ENCODE data around the gene PSORS1C1. TPM values are rescaled to one million over a fixed set of nuclear protein-coding genes. Genes with fewer than 3 reads are reported as not detected.
"Not testable (repeated sequence)": the region's sequence is repeated elsewhere in the genome, so short reads cannot be mapped to it uniquely, and the experiment has no call there.

Gene PSORS1C1
- total RNA-seq, 3 donors from 2014 or later, result not detected

- H3K27me3 Mint-ChIP-seq (ENCODE audit: low read depth), result no peaks in the 10 kb centered on the region
- H3K9me3 Mint-ChIP-seq, result no peaks in the 10 kb centered on the region
- no peak overlapping the region for H3K4me3 Mint-ChIP-seq
- DNase-seq (no peak), ATAC-seq (no peak)
- H3K4me1 Mint-ChIP-seq (ENCODE audit: low read depth), result peaks cover 7% of the 10 kb centered on the region
- H3K36me3 Mint-ChIP-seq (ENCODE audit: insufficient read depth), result peaks cover 19% of the 10 kb centered on the region
Measured at GRCh38 chr6:31152781-31153180, 38.2 kb downstream of the PSORS1C1 start.

- no peak for ATAC-seq
- Mint-ChIP-seq H3K9me3 (no peaks in the 10 kb centered on the region), H3K27me3 (ENCODE audit: low read depth) (no peaks in the 10 kb centered on the region), H3K36me3 (ENCODE audit: insufficient read depth) (peaks cover 19% of the 10 kb centered on the region), H3K4me3 (no peak overlapping the region), H3K4me1 (ENCODE audit: low read depth) (peaks cover 17% of the 10 kb centered on the region)
- no peak for DNase-seq
Measured at GRCh38 chr6:31154436-31154835, 39.8 kb downstream of the PSORS1C1 start.

DNA sequence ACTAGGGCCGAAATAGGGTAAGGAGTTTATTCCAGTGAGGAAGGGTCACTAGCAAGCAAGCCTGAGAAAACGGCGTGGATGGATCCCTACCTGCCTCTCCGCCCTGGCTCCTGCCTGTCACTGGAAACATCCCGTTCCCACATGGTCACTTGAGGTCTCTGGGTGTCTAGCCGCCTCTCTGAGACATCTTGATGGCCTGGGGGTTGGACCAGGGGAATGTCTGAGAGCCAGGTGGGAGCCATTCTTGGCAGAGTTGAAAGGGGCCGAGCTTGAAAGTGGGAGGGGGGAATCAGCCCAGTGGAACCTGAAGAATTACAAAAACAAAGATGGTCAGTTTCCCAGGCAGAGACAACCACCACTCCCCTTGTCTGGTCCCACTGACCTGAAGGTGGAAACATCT lies 42.0 kb downstream of the PSORS1C1 start:
- Mint-ChIP-seq H3K36me3 (ENCODE audit: insufficient read depth) (peaks cover 4% of the 10 kb centered on the region), H3K9me3 (no peaks in the 10 kb centered on the region)

DNA sequence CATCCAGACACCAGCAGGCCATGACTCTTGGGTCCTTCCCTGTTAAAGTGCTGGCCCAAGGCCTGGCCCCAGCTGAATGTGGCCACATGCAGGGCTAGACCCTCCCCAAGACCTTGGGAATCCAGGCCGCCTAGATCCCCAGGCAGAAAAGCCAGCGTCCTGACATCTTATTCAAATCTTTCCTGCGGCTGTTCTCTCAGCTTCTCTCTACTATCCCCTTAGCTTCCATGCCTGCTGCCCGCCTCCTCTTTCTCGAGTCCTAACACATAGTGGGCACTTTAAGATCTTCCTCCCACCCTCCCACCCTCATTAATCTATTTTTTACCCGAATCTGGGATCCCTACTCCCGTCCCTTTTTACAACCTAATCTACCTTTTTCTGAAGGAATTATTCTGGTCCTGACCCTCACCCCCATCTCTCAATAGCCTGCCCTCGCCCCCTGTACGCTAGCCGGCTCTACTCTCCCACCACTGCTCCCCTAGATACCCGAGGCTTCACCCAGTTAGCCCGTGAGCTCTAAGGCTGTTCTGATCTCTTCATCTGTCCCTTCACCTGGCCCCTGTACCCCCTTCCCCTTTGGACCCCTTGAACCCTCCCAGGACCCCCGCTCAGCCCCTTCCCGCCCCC lies 43.0 kb downstream of the PSORS1C1 start, which contains the start of gene CCHCR1:
Gene CCHCR1, minus strand, starts transcription at position 290 of the 627 bp plus-strand sequence. Its CDS starts 202 bp downstream, at position 88.
- peaks cover 21% of the 10 kb centered on the region for H3K4me1 Mint-ChIP-seq (ENCODE audit: low read depth)
- peak; percentile 20 to 30 for ATAC-seq
- H3K4me3 Mint-ChIP-seq, result peak within 1 kb of the TSS; percentile 93
- DNase-seq, result no peak
- no peaks in the 10 kb centered on the region for H3K9me3 Mint-ChIP-seq
- no peaks in the 10 kb centered on the region for H3K27me3 Mint-ChIP-seq (ENCODE audit: low read depth)
- H3K36me3 Mint-ChIP-seq (ENCODE audit: insufficient read depth), result peaks cover 4% of the 10 kb centered on the region

More for the DNA sequence above, 42.0 kb downstream of the PSORS1C1 start:
- Mint-ChIP-seq H3K4me1 (ENCODE audit: low read depth) (peaks cover 21% of the 10 kb centered on the region), H3K4me3 (peak overlapping the region; percentile 93), H3K27me3 (ENCODE audit: low read depth) (no peaks in the 10 kb centered on the region)
- ATAC-seq (no peak), DNase-seq (no peak)

DNA sequence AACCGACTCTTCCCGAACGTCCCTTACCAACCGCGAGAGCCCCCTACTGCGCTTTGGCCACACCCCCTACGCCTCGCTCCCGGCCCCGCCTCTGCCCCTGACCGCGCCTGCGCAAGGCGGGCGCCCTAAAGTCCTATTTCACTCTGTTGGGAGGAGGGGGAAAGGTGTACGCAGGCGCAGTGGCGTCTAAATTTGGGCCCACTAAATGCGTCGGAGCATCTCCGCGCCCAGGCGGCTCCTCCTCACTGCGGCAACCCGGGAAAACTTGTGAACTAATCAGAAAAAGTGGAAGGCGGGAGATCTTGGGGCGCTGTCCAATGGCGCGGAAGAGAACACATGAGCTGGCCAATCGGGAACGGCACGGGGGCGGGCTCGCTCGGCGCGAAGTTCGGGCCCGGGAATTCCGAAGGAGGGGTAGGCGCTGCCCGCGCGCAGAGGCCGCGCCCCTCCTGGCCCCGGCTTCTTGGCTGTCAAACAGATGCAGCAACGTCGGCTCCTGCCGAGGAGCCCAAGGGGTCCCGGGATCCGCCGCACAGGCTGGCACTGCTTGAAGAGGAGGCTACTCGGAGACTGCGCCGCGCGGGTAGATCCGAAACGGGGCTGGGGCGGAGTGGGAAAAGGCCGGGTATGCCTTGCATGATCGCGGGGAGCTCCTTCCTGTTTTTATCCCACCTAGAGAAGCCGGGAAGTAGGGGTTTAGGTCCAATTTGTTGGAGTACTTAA lies 43.7 kb downstream of the PSORS1C1 start, which contains the start of gene TCF19:
Gene TCF19, plus strand, starts transcription at position 450 of the 723 bp plus-strand sequence. CDS start 881 bp downstream, outside the sequence.
- Mint-ChIP-seq H3K36me3 (ENCODE audit: insufficient read depth) (peaks cover 4% of the 10 kb centered on the region), H3K4me3 (peak within 1 kb of the TSS; percentile 93), H3K9me3 (no peaks in the 10 kb centered on the region), H3K4me1 (ENCODE audit: low read depth) (peaks cover 21% of the 10 kb centered on the region), H3K27me3 (ENCODE audit: low read depth) (no peaks in the 10 kb centered on the region)
- ATAC-seq (peak; percentile 96), DNase-seq (peak; percentile 99)

DNA sequence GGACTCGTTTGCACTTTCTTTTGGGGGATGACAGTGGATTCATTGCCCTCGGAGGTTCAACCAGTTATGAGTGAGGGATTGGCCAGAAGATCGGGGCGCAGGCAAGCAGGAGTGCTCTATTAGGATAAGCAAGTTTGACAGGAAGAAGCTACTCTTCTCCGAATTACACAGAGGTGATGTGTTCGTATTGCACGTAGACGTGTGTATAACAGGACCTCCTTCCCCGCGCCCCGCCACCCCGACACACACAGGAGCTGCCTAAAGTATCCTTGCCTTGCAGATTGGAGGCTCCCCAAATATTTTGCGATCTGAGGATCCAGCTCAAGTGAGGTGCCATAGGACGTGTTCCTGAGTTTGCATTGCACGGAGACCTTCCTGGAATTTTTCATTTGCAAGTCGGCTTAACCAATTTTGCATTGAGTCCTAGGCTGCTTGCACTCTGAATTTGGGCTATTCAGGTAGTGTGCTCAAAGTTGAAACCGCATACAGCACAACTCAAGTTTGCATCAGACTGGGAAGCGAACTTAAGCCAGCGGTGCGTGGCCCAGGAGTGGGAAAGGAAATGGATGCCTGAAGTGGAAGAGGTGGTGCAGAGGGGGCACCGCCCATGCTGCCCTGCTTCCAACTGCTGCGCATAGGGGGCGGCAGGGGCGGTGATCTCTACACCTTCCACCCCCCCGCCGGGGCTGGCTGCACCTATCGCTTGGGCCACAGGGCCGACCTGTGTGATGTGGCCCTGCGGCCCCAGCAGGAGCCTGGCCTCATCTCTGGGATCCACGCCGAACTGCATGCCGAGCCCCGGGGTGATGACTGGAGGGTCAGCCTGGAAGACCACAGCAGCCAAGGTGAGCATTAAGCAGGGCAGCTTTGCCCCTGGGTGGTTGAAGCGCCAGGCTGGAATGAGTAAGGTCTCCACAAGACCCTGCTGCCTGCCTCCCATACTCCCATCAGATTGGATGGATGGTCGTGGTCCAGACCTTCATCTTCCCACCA lies 44.6 kb downstream of the PSORS1C1 start:
- DNase-seq, result no peak
- H3K27me3 Mint-ChIP-seq (ENCODE audit: low read depth), result no peaks in the 10 kb centered on the region
- peaks cover 4% of the 10 kb centered on the region for H3K36me3 Mint-ChIP-seq (ENCODE audit: insufficient read depth)
- H3K4me1 Mint-ChIP-seq (ENCODE audit: low read depth), result peaks cover 21% of the 10 kb centered on the region
- H3K9me3 Mint-ChIP-seq, result no peaks in the 10 kb centered on the region
- ATAC-seq, result peak; percentile 13 to 19
- H3K4me3 Mint-ChIP-seq, result peak overlapping the region; percentile 93

DNA sequence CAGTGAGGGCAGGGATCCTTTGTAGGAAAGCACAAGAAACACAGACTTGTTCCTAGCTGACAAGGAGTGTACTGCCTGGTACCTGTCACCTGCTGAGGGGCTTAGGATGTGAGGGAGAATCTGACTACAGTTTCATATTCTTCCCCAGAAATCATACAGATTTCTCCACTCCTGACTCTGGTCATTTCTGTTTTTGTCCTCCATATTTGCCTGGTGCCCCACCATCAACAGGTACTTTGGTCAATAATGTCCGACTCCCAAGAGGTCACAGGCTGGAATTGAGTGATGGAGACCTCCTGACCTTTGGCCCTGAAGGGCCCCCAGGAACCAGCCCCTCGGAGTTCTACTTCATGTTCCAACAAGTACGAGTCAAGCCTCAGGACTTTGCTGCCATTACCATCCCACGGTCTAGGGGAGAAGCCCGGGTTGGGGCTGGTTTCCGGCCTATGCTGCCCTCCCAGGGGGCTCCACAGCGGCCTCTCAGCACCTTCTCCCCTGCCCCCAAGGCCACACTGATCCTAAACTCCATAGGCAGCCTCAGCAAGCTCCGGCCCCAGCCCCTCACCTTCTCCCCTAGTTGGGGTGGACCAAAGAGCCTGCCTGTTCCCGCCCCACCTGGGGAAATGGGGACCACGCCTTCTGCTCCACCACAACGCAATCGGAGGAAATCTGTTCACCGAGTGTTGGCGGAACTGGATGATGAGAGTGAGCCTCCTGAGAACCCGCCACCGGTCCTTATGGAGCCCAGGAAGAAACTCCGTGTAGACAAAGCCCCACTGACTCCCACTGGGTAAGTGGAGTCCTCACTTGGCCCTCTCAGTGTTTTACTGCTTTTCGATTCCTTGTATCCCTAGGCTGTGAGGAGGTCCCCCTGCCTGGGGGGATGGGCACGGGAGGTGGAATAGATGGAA lies 46.9 kb downstream of the PSORS1C1 start:
- peaks cover 24% of the 10 kb centered on the region for H3K4me1 Mint-ChIP-seq (ENCODE audit: low read depth)
- H3K27me3 Mint-ChIP-seq (ENCODE audit: low read depth), result no peaks in the 10 kb centered on the region
- no peaks in the 10 kb centered on the region for H3K36me3 Mint-ChIP-seq (ENCODE audit: insufficient read depth)
- H3K4me3 Mint-ChIP-seq, result no peak overlapping the region
- no peak for DNase-seq
- no peaks in the 10 kb centered on the region for H3K9me3 Mint-ChIP-seq
- no peak for ATAC-seq

DNA sequence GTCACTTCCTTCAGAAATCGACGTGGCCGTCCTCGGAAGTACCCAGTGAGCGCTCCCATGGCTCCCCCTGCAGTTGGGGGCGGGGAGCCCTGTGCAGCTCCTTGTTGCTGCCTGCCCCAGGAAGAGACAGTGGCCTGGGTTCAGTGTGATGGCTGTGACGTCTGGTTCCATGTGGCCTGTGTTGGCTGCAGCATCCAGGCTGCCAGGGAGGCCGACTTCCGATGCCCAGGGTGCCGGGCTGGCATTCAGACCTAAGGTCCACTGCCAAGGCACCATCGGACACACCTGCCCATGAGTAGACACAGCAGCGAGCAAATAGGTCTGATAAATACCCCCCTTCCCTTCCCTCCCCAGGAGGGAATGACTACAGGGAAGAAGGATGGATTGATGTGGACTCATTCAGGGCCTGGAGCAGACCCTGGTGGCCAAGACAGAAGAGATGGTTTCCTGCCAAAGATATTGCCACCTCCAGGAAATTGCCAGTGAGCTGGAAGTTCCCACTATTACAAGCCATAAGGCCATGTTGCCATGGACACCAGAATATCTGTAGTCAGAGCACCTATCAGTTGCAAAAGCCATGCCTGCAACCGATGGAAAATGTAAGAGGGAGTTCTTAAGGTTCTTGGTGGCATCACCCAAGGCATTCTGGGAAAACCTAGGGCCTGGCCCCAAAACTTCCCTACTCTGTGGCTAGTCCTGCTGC lies 48.0 kb downstream of the PSORS1C1 start:
- no peak for ATAC-seq
- H3K4me3 Mint-ChIP-seq, result no peak overlapping the region
- no peaks in the 10 kb centered on the region for H3K27me3 Mint-ChIP-seq (ENCODE audit: low read depth)
- peaks cover 18% of the 10 kb centered on the region for H3K4me1 Mint-ChIP-seq (ENCODE audit: low read depth)
- H3K9me3 Mint-ChIP-seq, result no peaks in the 10 kb centered on the region
- no peaks in the 10 kb centered on the region for H3K36me3 Mint-ChIP-seq (ENCODE audit: insufficient read depth)
- no peak for DNase-seq

GRCh38 chr6:31163922-31164321 lies 49.3 kb downstream of the PSORS1C1 start:
- no peaks in the 10 kb centered on the region for H3K27me3 Mint-ChIP-seq (ENCODE audit: low read depth)
- DNase-seq, result no peak
- no peaks in the 10 kb centered on the region for H3K9me3 Mint-ChIP-seq
- H3K36me3 Mint-ChIP-seq (ENCODE audit: insufficient read depth), result no peaks in the 10 kb centered on the region
- H3K4me1 Mint-ChIP-seq (ENCODE audit: low read depth), result peaks cover 11% of the 10 kb centered on the region
- H3K4me3 Mint-ChIP-seq, result no peak overlapping the region
- no peak for ATAC-seq

DNA sequence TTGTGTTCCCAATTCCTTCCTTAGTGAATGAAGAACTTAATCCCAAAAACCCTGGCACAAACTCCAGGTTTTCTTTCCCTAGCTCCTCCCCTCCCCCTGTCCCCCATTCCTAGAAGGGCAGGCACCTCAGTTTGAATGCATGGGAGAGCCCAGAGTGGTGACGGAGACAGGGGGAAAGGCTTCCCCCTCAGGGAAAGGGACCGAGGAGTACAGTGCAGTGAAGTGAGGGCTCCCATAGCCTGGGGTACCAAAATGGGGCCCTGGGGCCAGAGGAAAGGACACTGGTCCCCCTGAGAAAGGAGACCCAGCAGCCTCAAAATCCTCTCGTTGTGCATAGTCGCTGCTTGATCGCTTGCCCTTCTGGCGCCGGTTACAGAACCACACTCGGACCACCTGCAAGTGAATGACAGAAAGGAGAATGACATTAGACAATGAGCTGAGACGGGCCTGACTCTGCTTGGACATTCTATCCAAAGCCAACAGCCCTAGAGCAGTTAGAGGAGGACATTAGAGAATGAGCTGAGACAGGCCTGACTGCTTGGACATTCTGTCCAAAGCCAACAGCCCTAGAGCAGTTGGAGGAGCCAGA lies 50.0 kb downstream of the PSORS1C1 start:
- not testable (repeated sequence) for H3K9me3 Mint-ChIP-seq; H3K4me3 Mint-ChIP-seq; H3K27me3 Mint-ChIP-seq (ENCODE audit: low read depth); H3K4me1 Mint-ChIP-seq (ENCODE audit: low read depth); H3K36me3 Mint-ChIP-seq (ENCODE audit: insufficient read depth); ATAC-seq; DNase-seq

- peak; percentile 28 to 48 for ATAC-seq
- H3K9me3 Mint-ChIP-seq; H3K36me3 Mint-ChIP-seq (ENCODE audit: insufficient read depth); H3K27me3 Mint-ChIP-seq (ENCODE audit: low read depth); H3K4me3 Mint-ChIP-seq; DNase-seq; H3K4me1 Mint-ChIP-seq (ENCODE audit: low read depth): not testable (repeated sequence)
Measured at GRCh38 chr6:31165064-31165832, 50.6 kb downstream of the PSORS1C1 start.

- Mint-ChIP-seq H3K36me3 (ENCODE audit: insufficient read depth) (no peaks in the 10 kb centered on the region), H3K4me1 (ENCODE audit: low read depth) (peaks cover 4% of the 10 kb centered on the region), H3K9me3 (no peaks in the 10 kb centered on the region), H3K4me3 (no peak overlapping the region), H3K27me3 (ENCODE audit: low read depth) (no peaks in the 10 kb centered on the region)
- ATAC-seq (no peak), DNase-seq (no peak)
Measured at GRCh38 chr6:31165986-31166385, 51.4 kb downstream of the PSORS1C1 start.
